Measurements from ENCODE around the gene CYP51A1. TPM values are rescaled to one million over a fixed set of nuclear protein-coding genes. Genes with fewer than 3 reads are reported as not detected.

The CYP51A1 gene
- total and polyA plus RNA-seq, 2 of the 13 experiments (the other 11 are each of a cell fraction or from before 2014, with no cell fraction given), result 15.4 to 260 TPM

GRCh38 chr7:92133133-92133736 lies 1.0 kb downstream of the CYP51A1 start (continued):
- TF ChIP-seq, protein P1, sequence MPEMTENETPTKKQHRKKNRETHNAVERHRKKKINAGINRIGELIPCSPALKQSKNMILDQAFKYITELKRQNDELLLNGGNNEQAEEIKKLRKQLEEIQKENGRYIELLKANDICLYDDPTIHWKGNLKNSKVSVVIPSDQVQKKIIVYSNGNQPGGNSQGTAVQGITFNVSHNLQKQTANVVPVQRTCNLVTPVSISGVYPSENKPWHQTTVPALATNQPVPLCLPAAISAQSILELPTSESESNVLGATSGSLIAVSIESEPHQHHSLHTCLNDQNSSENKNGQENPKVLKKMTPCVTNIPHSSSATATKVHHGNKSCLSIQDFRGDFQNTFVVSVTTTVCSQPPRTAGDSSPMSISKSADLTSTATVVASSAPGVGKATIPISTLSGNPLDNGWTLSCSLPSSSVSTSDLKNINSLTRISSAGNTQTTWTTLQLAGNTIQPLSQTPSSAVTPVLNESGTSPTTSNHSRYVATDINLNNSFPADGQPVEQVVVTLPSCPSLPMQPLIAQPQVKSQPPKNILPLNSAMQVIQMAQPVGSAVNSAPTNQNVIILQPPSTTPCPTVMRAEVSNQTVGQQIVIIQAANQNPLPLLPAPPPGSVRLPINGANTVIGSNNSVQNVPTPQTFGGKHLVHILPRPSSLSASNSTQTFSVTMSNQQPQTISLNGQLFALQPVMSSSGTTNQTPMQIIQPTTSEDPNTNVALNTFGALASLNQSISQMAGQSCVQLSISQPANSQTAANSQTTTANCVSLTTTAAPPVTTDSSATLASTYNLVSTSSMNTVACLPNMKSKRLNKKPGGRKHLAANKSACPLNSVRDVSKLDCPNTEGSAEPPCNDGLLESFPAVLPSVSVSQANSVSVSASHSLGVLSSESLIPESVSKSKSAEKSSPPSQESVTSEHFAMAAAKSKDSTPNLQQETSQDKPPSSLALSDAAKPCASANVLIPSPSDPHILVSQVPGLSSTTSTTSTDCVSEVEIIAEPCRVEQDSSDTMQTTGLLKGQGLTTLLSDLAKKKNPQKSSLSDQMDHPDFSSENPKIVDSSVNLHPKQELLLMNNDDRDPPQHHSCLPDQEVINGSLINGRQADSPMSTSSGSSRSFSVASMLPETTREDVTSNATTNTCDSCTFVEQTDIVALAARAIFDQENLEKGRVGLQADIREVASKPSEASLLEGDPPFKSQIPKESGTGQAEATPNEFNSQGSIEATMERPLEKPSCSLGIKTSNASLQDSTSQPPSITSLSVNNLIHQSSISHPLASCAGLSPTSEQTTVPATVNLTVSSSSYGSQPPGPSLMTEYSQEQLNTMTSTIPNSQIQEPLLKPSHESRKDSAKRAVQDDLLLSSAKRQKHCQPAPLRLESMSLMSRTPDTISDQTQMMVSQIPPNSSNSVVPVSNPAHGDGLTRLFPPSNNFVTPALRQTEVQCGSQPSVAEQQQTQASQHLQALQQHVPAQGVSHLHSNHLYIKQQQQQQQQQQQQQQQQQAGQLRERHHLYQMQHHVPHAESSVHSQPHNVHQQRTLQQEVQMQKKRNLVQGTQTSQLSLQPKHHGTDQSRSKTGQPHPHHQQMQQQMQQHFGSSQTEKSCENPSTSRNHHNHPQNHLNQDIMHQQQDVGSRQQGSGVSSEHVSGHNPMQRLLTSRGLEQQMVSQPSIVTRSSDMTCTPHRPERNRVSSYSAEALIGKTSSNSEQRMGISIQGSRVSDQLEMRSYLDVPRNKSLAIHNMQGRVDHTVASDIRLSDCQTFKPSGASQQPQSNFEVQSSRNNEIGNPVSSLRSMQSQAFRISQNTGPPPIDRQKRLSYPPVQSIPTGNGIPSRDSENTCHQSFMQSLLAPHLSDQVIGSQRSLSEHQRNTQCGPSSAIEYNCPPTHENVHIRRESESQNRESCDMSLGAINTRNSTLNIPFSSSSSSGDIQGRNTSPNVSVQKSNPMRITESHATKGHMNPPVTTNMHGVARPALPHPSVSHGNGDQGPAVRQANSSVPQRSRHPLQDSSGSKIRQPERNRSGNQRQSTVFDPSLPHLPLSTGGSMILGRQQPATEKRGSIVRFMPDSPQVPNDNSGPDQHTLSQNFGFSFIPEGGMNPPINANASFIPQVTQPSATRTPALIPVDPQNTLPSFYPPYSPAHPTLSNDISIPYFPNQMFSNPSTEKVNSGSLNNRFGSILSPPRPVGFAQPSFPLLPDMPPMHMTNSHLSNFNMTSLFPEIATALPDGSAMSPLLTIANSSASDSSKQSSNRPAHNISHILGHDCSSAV (CRISPR knock-in tag; IDR thresholded peaks at IDR 0.05; ENCODE audit: borderline replicate concordance), result no peak
- TF ChIP-seq ZNF740 (CRISPR knock-in tag; IDR thresholded peaks at IDR 0.05), result no peak
- TF ChIP-seq MBNL3 (CRISPR knock-in tag; conservative IDR thresholded peaks at IDR 0.05), result no peak
- no peak for TF ChIP-seq FOSL2 (CRISPR knock-in tag; IDR thresholded peaks at IDR 0.05)
- TF ChIP-seq, protein P2, sequence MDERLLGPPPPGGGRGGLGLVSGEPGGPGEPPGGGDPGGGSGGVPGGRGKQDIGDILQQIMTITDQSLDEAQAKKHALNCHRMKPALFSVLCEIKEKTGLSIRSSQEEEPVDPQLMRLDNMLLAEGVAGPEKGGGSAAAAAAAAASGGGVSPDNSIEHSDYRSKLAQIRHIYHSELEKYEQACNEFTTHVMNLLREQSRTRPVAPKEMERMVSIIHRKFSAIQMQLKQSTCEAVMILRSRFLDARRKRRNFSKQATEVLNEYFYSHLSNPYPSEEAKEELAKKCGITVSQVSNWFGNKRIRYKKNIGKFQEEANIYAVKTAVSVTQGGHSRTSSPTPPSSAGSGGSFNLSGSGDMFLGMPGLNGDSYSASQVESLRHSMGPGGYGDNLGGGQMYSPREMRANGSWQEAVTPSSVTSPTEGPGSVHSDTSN (CRISPR knock-in tag; IDR thresholded peaks at IDR 0.05), result no peak
- no peak for TF ChIP-seq CBFB (CRISPR knock-in tag; IDR thresholded peaks at IDR 0.05)
- no peak for TF ChIP-seq ZNF790 (CRISPR knock-in tag; IDR thresholded peaks at IDR 0.05; ENCODE audit: borderline replicate concordance)
- TF ChIP-seq CSRNP2 (CRISPR knock-in tag; conservative IDR thresholded peaks at IDR 0.05; ENCODE audit: low read depth), result no peak
- TF ChIP-seq ZNF841 (CRISPR knock-in tag; IDR thresholded peaks at IDR 0.05; ENCODE audit: borderline replicate concordance), result no peak
- TF ChIP-seq STAG1 (CRISPR knock-in tag; IDR thresholded peaks at IDR 0.05), result no peak
- TF ChIP-seq HOXA9 (CRISPR knock-in tag; IDR thresholded peaks at IDR 0.05; ENCODE audit: borderline replicate concordance), result no peak
- no peak for TF ChIP-seq ADNP (CRISPR knock-in tag; IDR thresholded peaks at IDR 0.05)
- TF ChIP-seq GABPA (IDR thresholded peaks at IDR 0.05; ENCODE audit: low read depth, low read length), result no peak
- no peak for TF ChIP-seq GABPA (CRISPR knock-in tag; IDR thresholded peaks at IDR 0.05; ENCODE audit: low read depth)
- TF ChIP-seq CCAR2 (optimal IDR thresholded peaks at IDR 0.05; ENCODE audit: low read depth, low read length), result no peak
- no peak for TF ChIP-seq AGO1 (IDR thresholded peaks at IDR 0.05; ENCODE audit: low read depth, low read length, poor library complexity, severe bottlenecking)
- no peak for TF ChIP-seq HNF4A (CRISPR knock-in tag; IDR thresholded peaks at IDR 0.05)
- TF ChIP-seq ZNF431 (CRISPR knock-in tag; IDR thresholded peaks at IDR 0.05; ENCODE audit: borderline replicate concordance, low read depth), result peak; percentile 13; the same call in 1 of the 2 replicates
- no peak for TF ChIP-seq KLF15 (CRISPR knock-in tag; IDR thresholded peaks at IDR 0.05; ENCODE audit: borderline replicate concordance)
- no peak for TF ChIP-seq HOXA7 (CRISPR knock-in tag; IDR thresholded peaks at IDR 0.05)

All from HepG2 (cell line).